Loucy (cell line): ENCODE measurements around the gene RNF224.

Experiments used
- CTCF ChIP-seq: fragments of 200-600 bp; sonication (generic); conservative IDR thresholded peaks from 2 replicates; pipeline ENCODE4 v1.5.1; 2014; ENCODE audit warnings: mild to moderate bottlenecking, antibody characterized with exemption, low read length
- EZH2phosphoT487 ChIP-seq: fragments of 200-600 bp; IDR thresholded peaks from 2 replicates; pipeline ENCODE4 v1.6.1; 2018; ENCODE audit warnings: antibody characterized with exemption, mild to moderate bottlenecking, moderate library complexity, borderline replicate concordance

- TF ChIP-seq CTCF (no peak), EZH2phosphoT487 (no peak)
These were observed 6.1 kb downstream of the RNF224 start for GRCh38 chr9:137233143-137233980.
